Upper lobe of left lung (tissue), 4 donors: ENCODE data around the gene MBOAT1.

Experiments used
- CTCF ChIP-seq, 6 experiments: fragments of 450-650 bp in 4 of 6; fragments of 200-600 bp in 2 of 6; sonication (generic) in 2 of 6; IDR thresholded peaks; one replicate each; pipeline ENCODE4 v1.5.1; 2016 to 2019; ENCODE audit warnings: antibody characterized with exemption in 6 of 6
- EP300 ChIP-seq, 4 donors: sonication (generic); formaldehyde crosslinking; IDR thresholded peaks; one replicate each; pipeline ENCODE4 v1.5.1; 2017; ENCODE audit warnings: antibody characterized with exemption in 4 of 4, control low read depth in 2 of 4
- POLR2A ChIP-seq, 4 donors: fragments of 450-650 bp; IDR thresholded peaks; one replicate each; pipeline ENCODE4 v1.5.1; 2016 to 2017; ENCODE audit warnings: antibody characterized with exemption in 4 of 4, mild to moderate bottlenecking in 2 of 4
- POLR2AphosphoS5 ChIP-seq, 2 donors: sonication (generic); formaldehyde crosslinking; IDR thresholded peaks; one replicate each; pipeline ENCODE4 v1.5.1; 2017; ENCODE audit warnings: antibody characterized with exemption in 2 of 2

- no peak for TF ChIP-seq CTCF (IDR thresholded peaks at IDR 0.05)
- TF ChIP-seq POLR2A (IDR thresholded peaks at IDR 0.05): no peak
- TF ChIP-seq POLR2AphosphoS5 (IDR thresholded peaks at IDR 0.05): no peak
- TF ChIP-seq EP300 (IDR thresholded peaks at IDR 0.05): no peak
Measured at GRCh38 chr6:20236909-20237600, 24.8 kb upstream of the MBOAT1 start.
